ENCODE measurements around the gene MDGA2.

The MDGA2 gene

DNA sequence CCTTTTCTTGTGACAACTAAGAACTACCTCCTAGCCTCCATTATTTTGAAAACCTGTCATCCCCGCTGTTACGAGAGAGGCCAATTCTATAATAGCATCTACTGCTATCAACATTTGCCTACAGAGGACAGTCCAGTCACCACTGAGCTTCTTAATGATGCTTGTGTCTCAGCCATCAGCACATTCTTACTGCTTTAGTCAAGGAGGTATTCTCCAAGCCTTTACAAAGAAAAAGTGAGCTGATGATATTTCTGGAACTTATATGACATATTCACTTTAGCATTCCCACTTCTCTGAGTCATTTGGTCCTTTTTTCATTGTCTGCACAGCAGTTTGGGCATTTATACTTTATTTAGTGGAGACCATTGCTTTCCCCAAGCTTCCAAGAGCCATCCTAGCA, 526.1 kb downstream of the MDGA2 start:
- Histone ChIP-seq H3K36me3 (ENCODE audit: low read length) (no peaks in the 10 kb centered on the region), H2AFZ (ENCODE audit: low read depth, low read length, severe bottlenecking) (no peak overlapping the region), H3K9me3 (ENCODE audit: insufficient read depth, low read length) (no peaks in the 10 kb centered on the region), H3K4me3 (ENCODE audit: insufficient read depth, low read length, poor library complexity, severe bottlenecking) (no peak overlapping the region), H4K20me1 (ENCODE audit: low read depth, low read length) (no peaks in the 10 kb centered on the region), H3K9me2 (replicated peaks; ENCODE audit: insufficient read depth, low read length) (no peaks in the 10 kb centered on the region), H3F3A (ENCODE audit: insufficient read depth) (no peaks in the 10 kb centered on the region), H3K4me2 (ENCODE audit: low read depth, low read length, poor library complexity, severe bottlenecking) (no peak overlapping the region), H3K27me3 (ENCODE audit: low read length) (no peaks in the 10 kb centered on the region), H3K27ac (ENCODE audit: low read depth, low read length) (no peak overlapping the region), H3K9ac (ENCODE audit: low read length) (no peak overlapping the region), H3K79me2 (ENCODE audit: insufficient read depth, low read length) (no peaks in the 10 kb centered on the region)
- TF ChIP-seq EZH2phosphoT487 (conservative IDR thresholded peaks at IDR 0.05; ENCODE audit: low read length) = no peak
- TF ChIP-seq, protein P1, sequence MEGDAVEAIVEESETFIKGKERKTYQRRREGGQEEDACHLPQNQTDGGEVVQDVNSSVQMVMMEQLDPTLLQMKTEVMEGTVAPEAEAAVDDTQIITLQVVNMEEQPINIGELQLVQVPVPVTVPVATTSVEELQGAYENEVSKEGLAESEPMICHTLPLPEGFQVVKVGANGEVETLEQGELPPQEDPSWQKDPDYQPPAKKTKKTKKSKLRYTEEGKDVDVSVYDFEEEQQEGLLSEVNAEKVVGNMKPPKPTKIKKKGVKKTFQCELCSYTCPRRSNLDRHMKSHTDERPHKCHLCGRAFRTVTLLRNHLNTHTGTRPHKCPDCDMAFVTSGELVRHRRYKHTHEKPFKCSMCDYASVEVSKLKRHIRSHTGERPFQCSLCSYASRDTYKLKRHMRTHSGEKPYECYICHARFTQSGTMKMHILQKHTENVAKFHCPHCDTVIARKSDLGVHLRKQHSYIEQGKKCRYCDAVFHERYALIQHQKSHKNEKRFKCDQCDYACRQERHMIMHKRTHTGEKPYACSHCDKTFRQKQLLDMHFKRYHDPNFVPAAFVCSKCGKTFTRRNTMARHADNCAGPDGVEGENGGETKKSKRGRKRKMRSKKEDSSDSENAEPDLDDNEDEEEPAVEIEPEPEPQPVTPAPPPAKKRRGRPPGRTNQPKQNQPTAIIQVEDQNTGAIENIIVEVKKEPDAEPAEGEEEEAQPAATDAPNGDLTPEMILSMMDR (IDR thresholded peaks at IDR 0.05; ENCODE audit: insufficient read depth, low read length, poor library complexity, severe bottlenecking) = no peak

DNA sequence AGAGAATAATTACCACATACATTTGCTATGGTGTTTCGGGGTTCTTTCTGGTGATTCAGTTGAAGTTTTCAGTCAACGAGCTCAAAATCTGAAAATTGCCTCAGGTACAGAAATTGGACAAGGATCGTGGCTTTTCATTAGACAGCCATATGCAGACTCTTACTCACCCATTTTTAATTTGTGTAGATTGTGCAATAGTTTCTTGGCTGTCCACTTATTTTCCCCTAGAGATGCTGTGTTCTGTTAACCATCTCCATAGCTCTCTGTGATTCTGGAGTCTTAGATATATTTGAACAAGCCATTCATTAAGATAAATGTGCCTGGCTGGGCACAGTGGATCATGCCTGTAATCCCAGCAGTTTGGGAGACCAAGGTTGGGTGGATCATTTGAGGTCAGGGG, 526.7 kb downstream of the MDGA2 start:
- Histone ChIP-seq H3F3A (ENCODE audit: insufficient read depth) (no peaks in the 10 kb centered on the region), H4K20me1 (ENCODE audit: low read depth, low read length) (no peaks in the 10 kb centered on the region), H3K9ac (ENCODE audit: low read length) (no peak overlapping the region), H3K4me3 (ENCODE audit: insufficient read depth, low read length, poor library complexity, severe bottlenecking) (no peak overlapping the region), H3K27ac (ENCODE audit: low read depth, low read length) (no peak overlapping the region), H3K79me2 (ENCODE audit: insufficient read depth, low read length) (no peaks in the 10 kb centered on the region), H3K27me3 (ENCODE audit: low read length) (no peaks in the 10 kb centered on the region), H3K9me3 (ENCODE audit: insufficient read depth, low read length) (no peaks in the 10 kb centered on the region), H2AFZ (ENCODE audit: low read depth, low read length, severe bottlenecking) (no peak overlapping the region), H3K9me2 (replicated peaks; ENCODE audit: insufficient read depth, low read length) (no peaks in the 10 kb centered on the region), H3K4me2 (ENCODE audit: low read depth, low read length, poor library complexity, severe bottlenecking) (no peak overlapping the region), H3K36me3 (ENCODE audit: low read length) (no peaks in the 10 kb centered on the region)
- TF ChIP-seq, protein P1 (IDR thresholded peaks at IDR 0.05; ENCODE audit: insufficient read depth, low read length, poor library complexity, severe bottlenecking) = no peak
- no peak for TF ChIP-seq EZH2phosphoT487 (conservative IDR thresholded peaks at IDR 0.05; ENCODE audit: low read length)

DNA sequence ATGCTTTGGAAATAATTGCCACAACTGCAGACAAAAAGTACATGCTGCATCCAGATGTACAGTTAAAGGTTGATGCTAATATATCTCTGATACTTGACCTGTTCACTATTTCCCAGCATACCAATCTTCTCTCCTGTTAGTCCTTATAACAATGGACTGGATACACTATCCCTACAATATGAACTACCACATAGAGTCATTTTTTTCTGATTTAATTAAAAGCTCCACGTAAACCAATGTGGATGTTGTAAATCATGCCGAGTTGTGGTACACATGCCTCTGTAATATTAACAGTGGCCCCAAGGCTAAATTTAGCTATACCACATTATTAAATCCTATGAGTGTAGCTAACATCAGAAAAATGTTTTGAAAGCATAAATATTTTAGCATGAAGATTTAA, 554.8 kb downstream of the MDGA2 start:
- Histone ChIP-seq H3K9me2 (replicated peaks; ENCODE audit: insufficient read depth, low read length) (no peaks in the 10 kb centered on the region), H3K36me3 (ENCODE audit: low read length) (no peaks in the 10 kb centered on the region), H4K20me1 (ENCODE audit: low read depth, low read length) (no peaks in the 10 kb centered on the region), H3K9me3 (ENCODE audit: insufficient read depth, low read length) (no peaks in the 10 kb centered on the region), H3K4me3 (ENCODE audit: insufficient read depth, low read length, poor library complexity, severe bottlenecking) (no peak overlapping the region), H3K4me2 (ENCODE audit: low read depth, low read length, poor library complexity, severe bottlenecking) (no peak overlapping the region), H3K27ac (ENCODE audit: low read depth, low read length) (no peak overlapping the region), H3K9ac (ENCODE audit: low read length) (no peak overlapping the region), H3K79me2 (ENCODE audit: insufficient read depth, low read length) (no peaks in the 10 kb centered on the region), H2AFZ (ENCODE audit: low read depth, low read length, severe bottlenecking) (no peak overlapping the region), H3K27me3 (ENCODE audit: low read length) (no peaks in the 10 kb centered on the region), H3F3A (ENCODE audit: insufficient read depth) (no peaks in the 10 kb centered on the region)
- TF ChIP-seq, protein P1 (IDR thresholded peaks at IDR 0.05; ENCODE audit: insufficient read depth, low read length, poor library complexity, severe bottlenecking) = no peak
- TF ChIP-seq EZH2phosphoT487 (conservative IDR thresholded peaks at IDR 0.05; ENCODE audit: low read length) = no peak

Measured in SU-DHL-6 (cell line).